ENCODE measurements around the gene IQSEC1.
"Not testable (repeated sequence)": the region's sequence is repeated elsewhere in the genome, so short reads cannot be mapped to it uniquely, and the experiment has no call there.

The IQSEC1 gene

DNA sequence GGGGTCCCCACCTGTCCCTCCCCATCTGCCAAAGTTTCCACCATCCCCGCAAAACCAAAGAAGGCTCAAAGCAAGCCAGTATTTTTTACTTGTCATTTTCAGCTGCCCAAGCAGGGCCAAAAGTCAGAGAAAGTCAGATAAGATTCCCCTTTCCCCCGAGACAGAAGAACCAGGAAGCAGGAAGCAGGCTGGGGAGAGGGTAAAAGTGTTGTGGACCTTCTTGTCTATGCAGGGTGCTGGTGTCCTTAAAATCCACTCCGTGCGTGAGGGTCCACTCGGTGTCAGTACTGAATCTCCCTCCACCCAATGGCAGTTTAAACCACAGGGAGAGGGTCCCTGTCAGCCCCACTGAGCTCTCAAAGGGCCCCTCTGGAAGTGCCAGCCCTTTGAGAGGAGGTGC, 211.6 kb downstream of the IQSEC1 start:
- in situ Hi-C loops (cut with HindIII; ENCODE audit: low sequenced_read_pairs), result no loop called here

DNA sequence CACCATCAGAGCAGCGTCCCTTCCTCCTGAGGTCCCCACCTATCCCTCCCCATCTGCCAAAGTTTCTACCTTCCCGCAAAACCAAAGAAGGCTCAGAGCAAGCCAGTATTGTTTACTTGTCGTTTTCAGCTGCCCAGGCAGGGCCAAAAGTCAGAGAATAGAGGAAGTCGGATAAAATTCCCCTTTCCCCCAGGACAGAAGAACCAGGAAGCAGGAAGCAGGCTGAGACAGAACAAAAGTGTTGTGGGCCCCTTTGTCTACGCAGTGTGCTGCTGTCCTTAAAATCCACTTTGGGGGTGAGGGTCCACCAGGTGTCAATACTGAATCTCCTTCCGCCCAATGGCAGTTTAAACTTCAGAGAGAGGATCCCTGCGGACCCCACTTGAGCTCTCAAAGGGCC, 213.4 kb downstream of the IQSEC1 start:
- in situ Hi-C loops (cut with HindIII; ENCODE audit: low sequenced_read_pairs), result no loop called here

GRCh38 chr3:12856626-12857025, 216.6 kb downstream of the IQSEC1 start:
- in situ Hi-C loops (cut with HindIII; ENCODE audit: low sequenced_read_pairs), result no loop called here

DNA sequence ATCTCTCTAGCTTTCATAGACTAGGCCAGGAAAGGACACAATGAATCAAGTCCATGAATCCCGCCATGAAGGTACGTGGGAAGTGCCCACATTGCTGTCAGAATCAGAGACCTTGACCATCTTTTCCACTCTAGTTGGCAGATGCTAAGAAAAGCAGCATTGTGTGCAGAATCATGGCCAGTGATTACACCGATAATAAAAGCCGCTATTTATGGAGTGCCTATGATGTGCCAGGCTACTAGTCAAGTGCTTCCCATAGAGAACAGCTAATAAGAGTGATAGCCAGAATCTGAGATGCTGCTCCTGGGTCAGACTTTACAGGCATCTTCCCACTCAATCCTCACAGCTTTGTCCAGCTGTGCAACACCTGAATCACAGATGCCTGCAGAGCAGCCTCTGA, 218.7 kb downstream of the IQSEC1 start:
- in situ Hi-C loops (cut with HindIII; ENCODE audit: low sequenced_read_pairs), result no loop called here

- in situ Hi-C loops (cut with HindIII; ENCODE audit: low sequenced_read_pairs), result not testable (repeated sequence)
Observed at GRCh38 chr3:12853847-12854246, 219.4 kb downstream of the IQSEC1 start.

DNA sequence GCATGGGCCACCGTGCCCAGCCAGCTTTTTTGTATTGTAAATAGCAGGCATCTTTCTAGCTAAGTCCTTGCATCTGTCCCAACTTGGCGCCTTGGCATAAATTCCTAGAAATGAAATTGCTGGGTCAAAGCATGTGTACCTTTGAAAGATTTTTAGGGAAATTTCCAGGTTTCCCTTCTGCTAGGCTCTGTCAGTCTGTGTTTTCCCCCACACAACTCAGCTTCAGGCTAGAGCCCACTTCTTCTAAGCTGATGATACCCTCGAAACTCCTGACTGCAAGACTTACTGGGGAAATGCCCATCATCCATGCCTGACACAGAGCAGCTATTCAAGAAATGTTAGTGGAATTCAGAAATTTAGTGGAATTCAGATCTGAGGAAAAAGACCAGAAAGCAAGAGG, 221.0 kb downstream of the IQSEC1 start:
- in situ Hi-C loops (cut with HindIII; ENCODE audit: low sequenced_read_pairs), result no loop called here
